PC-9 (cell line): ENCODE results near the gene NPW. TPM values are rescaled to one million over a fixed set of nuclear protein-coding genes. Genes with fewer than 3 reads are reported as not detected.
"Not testable (repeated sequence)": the region's sequence is repeated elsewhere in the genome, so short reads cannot be mapped to it uniquely, and the experiment has no call there.

Source experiments
- BruUV-seq: library from RNA; stranded (reverse); fragments of 400-500 nt; replicated peaks from 2 replicates; lab custom pipeline; 2021; lab: Mats Ljungman, UMichigan
- CTCF ChIA-PET: fragments of 300-600 bp; sonication (Branson Sonifier 250); formaldehyde crosslinking; loops from one replicate; lab custom pipeline; 2022; ENCODE audit warnings: antibody characterized with exemption; lab: Charles Lee
- POLR2A ChIA-PET: fragments of 300-600 bp; sonication (Branson Sonifier 250); formaldehyde crosslinking; loops from one replicate; lab custom pipeline; 2022; ENCODE audit warnings: antibody characterized with exemption; ENCODE audit not compliant: unreplicated experiment; lab: Charles Lee
- DNase-seq, 2 experiments: peaks; one replicate each; pipeline versions ENCODE4 v3.0.0 to v3.0.0-alpha.2; 2015 to 2022; ENCODE audit warnings: mixed read lengths in 1 of 2
- H2AFZ ChIP-seq: fragments of 200-600 bp; sonication (generic); 2 replicates; pipeline ENCODE4 v1.8.1; 2017; ENCODE audit warnings: antibody characterized with exemption
- H3F3A ChIP-seq: fragments of 200-600 bp; sonication (generic); 2 replicates; pipeline ENCODE4 v1.8.1; 2017; ENCODE audit warnings: antibody characterized with exemption, mild to moderate bottlenecking, low read depth; ENCODE audit not compliant: insufficient read depth
- H3K27ac ChIP-seq: fragments of 200-600 bp; sonication (generic); 2 replicates; pipeline ENCODE4 v1.6.1; 2016; ENCODE audit warnings: mixed run types
- H3K27me3 ChIP-seq: fragments of 200-600 bp; sonication (generic); 2 replicates; pipeline ENCODE4 v1.6.1; 2016; ENCODE audit warnings: low read depth, mixed run types; ENCODE audit not compliant: insufficient read depth
- H3K36me3 ChIP-seq: fragments of 200-600 bp; sonication (generic); 2 replicates; pipeline ENCODE4 v1.6.1; 2016; ENCODE audit warnings: low read depth, mixed run types
- H3K4me1 ChIP-seq: fragments of 200-600 bp; sonication (generic); replicated peaks from 2 replicates; pipeline ENCODE4 v1.6.1; 2016; ENCODE audit warnings: mixed run types; ENCODE audit not compliant: insufficient read depth
- H3K4me2 ChIP-seq: fragments of 200-600 bp; sonication (generic); 2 replicates; pipeline ENCODE4 v1.6.1; 2017; ENCODE audit warnings: mixed run types
- H3K4me3 ChIP-seq: fragments of 200-600 bp; sonication (generic); 2 replicates; pipeline ENCODE4 v1.6.1; 2016; ENCODE audit warnings: mixed run types
- H3K79me2 ChIP-seq: fragments of 200-600 bp; sonication (generic); 2 replicates; pipeline ENCODE4 v1.6.1; 2017; ENCODE audit warnings: low read depth, mixed run types
- H3K9me2 ChIP-seq: fragments of 200-600 bp; sonication (generic); 2 replicates; pipeline ENCODE4 v1.8.1; 2017; ENCODE audit warnings: mild to moderate bottlenecking; ENCODE audit not compliant: insufficient read depth
- H3K9me3 ChIP-seq: fragments of 200-600 bp; sonication (generic); 2 replicates; pipeline ENCODE4 v1.8.1; 2016; ENCODE audit warnings: low read depth; ENCODE audit not compliant: insufficient read depth
- H4K20me1 ChIP-seq: fragments of 200-600 bp; sonication (generic); 2 replicates; pipeline ENCODE4 v1.8.1; 2017; ENCODE audit not compliant: insufficient read depth
- CTCF ChIP-seq: fragments of 200-600 bp; sonication (generic); conservative IDR thresholded peaks from 2 replicates; pipeline ENCODE4 v1.6.1; 2017; ENCODE audit warnings: mixed run types, antibody characterized with exemption, mild to moderate bottlenecking, moderate library complexity
- EZH2 ChIP-seq: fragments of 200-600 bp; sonication (generic); IDR thresholded peaks from 2 replicates; pipeline ENCODE4 v1.8.0; 2017; ENCODE audit warnings: antibody characterized with exemption, low read depth
- intact Hi-C: fragments of 100-400 bp; cut with micrococcal nuclease; formaldehyde crosslinking; loops from one replicate; pipeline ENCODE4 v1.10.0; 2022; ENCODE audit not compliant: unreplicated experiment
- total RNA-seq: library from RNA; stranded (reverse); gene quantifications from 2 replicates; pipeline ENCODE4 v1.2.3, GENCODE V29; 2021

The NPW gene
- total RNA-seq, 1 experiment from 2014 or later = 4.0 TPM

DNA sequence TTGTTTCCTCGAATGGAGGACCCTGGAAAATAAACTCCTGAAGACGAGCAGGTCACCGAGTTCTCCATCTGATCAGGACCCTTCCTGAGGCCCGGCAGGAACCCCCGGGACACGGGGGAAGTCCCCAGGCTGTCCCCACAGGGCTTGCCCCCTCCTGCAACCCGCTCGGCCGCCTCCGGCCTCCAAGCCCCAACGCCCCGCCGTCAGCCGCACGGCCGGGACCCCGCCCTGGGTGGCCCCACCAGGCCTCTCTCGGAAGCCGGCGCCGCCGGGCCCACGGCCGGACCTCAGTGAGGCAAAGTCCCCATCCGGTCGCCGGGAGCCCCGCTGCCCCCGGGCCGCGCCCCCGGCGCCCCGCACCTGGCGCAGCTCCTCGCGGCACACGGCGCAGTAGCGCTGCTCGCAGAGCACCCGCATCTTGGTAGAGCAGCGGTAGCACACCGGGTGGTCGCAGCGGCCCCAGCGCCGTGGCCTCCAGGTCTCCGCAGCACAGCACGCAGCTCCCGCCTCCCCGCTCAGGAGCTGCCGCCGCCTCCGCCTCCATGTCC lies 10.3 kb upstream of the NPW start:
- BruUV-seq = no TSS peak
- CTCF ChIA-PET = no interaction called here
- POLR2A ChIA-PET = interaction anchor here (0.9 to 1.4 kb wide), 2 partner anchors 16 to 146 kb away, joined by 5 to 16 read pairs; partner anchors contain the start of gene TRAF7

GRCh38 chr16:2009791-2010510 lies 9.6 kb upstream of the NPW start, which contains the start of gene ZNF598:
Gene ZNF598 (minus strand): TSS chr16:2009821.
- Histone ChIP-seq H2AFZ (peak within 1 kb of the TSS; percentile 92), H3K4me1 (peaks cover 27% of the 10 kb centered on the region), H3K9me3 (no peaks in the 10 kb centered on the region), H3K27me3 (no peaks in the 10 kb centered on the region), H4K20me1 (peaks cover 31% of the 10 kb centered on the region), H3K36me3 (no peaks in the 10 kb centered on the region), H3K27ac (peak within 1 kb of the TSS; percentile 86), H3F3A (peaks cover 22% of the 10 kb centered on the region), H3K4me2 (peak within 1 kb of the TSS; percentile 97), H3K9me2 (no peaks in the 10 kb centered on the region), H3K4me3 (peak within 1 kb of the TSS; percentile 88), H3K79me2 (peaks cover 54% of the 10 kb centered on the region)
- peak; percentile 52 to 82 for DNase-seq
- BruUV-seq = TSS peak; percentile 94
- ChIA-PET CTCF (no interaction called here), POLR2A (no interaction called here)
- intact Hi-C loops = loop anchor here (2.0 to 10.0 kb wide), 2 partner anchors 25 to 245 kb away; partner anchors contain the start of genes ECI1 and GFER
- TF ChIP-seq EZH2 (no peak), CTCF (no peak)

More for the DNA sequence above, 10.3 kb upstream of the NPW start:
- Histone ChIP-seq H3K36me3 (no peaks in the 10 kb centered on the region), H3K9me3 (no peaks in the 10 kb centered on the region), H3K4me1 (peaks cover 20% of the 10 kb centered on the region), H2AFZ (peak overlapping the region; percentile 71; the same call in 1 of the 2 replicates), H3K27ac (peak overlapping the region; percentile 13; the same call in 1 of the 2 replicates), H3F3A (peaks cover 17% of the 10 kb centered on the region; the same call in 1 of the 2 replicates), H3K4me2 (peak overlapping the region; percentile 95), H3K79me2 (peaks cover 62% of the 10 kb centered on the region), H3K27me3 (no peaks in the 10 kb centered on the region), H3K4me3 (peak overlapping the region; percentile 88), H4K20me1 (peaks cover 37% of the 10 kb centered on the region), H3K9me2 (no peaks in the 10 kb centered on the region)
- DNase-seq = no peak
- intact Hi-C loops = loop anchor here (2.0 to 10.0 kb wide), 2 partner anchors 24 to 246 kb away; partner anchors contain the start of genes ECI1 and GFER
- TF ChIP-seq EZH2 (no peak), CTCF (no peak)

GRCh38 chr16:2011726-2012125 lies 7.9 kb upstream of the NPW start:
- Histone ChIP-seq H3K4me1 (peaks cover 39% of the 10 kb centered on the region), H3F3A (peaks cover 33% of the 10 kb centered on the region), H3K79me2 (peaks cover 38% of the 10 kb centered on the region), H4K20me1 (peaks cover 17% of the 10 kb centered on the region)
- BruUV-seq, DNase-seq, H3K4me2 ChIP-seq, H2AFZ ChIP-seq, H3K36me3 ChIP-seq, H3K9me3 ChIP-seq, H3K27me3 ChIP-seq, POLR2A ChIA-PET, intact Hi-C loops, H3K27ac ChIP-seq, H3K9me2 ChIP-seq, H3K4me3 ChIP-seq: not testable (repeated sequence)
- CTCF ChIA-PET = interaction anchor here (0.7 to 0.8 kb wide), 2 partner anchors 11 to 27 kb away, joined by 4 to 18 read pairs; no protein-coding TSS in a partner anchor
